HG03060 (cell line): ENCODE results near the gene CBFB.
"Not testable (repeated sequence)": the region's sequence is repeated elsewhere in the genome, so short reads cannot be mapped to it uniquely, and the experiment has no call there.

Experiments
- ATAC-seq: cut with Tn5 transposase; IDR thresholded peaks from one replicate; pipeline ENCODE4 v1.9.1; 2021; ENCODE audit warnings: low read depth, moderate number of reproducible peaks; ENCODE audit not compliant: unreplicated experiment

The CBFB gene

GRCh38 chr16:67116388-67117311 is 87.7 kb downstream of the CBFB start:
- no peak for ATAC-seq

DNA sequence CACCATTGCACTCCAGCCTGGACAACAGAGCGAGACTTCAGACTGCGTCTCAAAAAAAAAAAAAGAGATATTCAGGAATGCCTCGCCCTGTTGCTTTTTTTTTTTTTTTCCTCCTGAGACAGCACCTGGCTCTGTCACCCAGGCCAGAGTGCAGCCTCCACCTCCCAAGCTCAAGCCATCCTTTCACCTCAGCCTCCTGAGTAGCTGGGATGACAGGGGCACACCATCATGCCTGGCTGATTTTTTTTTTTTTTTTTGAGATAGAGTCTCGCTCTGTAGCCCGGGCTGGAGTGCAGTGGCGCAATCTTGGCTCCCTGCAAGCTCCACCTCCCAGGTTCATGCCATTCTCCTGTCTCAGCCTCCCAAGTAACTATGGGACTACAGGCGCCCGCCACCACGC is 88.8 kb downstream of the CBFB start:
- no peak for ATAC-seq

DNA sequence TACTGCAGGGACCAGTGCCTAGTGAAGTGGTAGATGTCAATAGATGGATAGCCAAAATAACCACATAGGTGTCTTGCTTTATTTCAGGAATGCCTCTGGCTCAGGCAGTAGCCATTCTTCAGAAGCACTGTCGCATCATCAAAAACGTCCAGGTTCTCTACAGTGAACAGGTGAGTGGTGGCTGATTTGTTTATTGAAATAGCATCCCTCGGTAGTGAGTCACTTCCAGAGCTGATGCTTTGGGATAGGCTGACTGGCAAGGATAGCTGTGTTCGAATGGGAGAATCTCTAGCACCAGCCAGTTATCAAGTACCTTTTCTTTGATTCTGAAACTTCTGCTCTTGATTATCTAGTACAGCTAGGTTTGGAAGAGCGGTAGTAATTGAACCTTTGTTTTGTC is 91.1 kb downstream of the CBFB start:
- ATAC-seq: no peak

DNA sequence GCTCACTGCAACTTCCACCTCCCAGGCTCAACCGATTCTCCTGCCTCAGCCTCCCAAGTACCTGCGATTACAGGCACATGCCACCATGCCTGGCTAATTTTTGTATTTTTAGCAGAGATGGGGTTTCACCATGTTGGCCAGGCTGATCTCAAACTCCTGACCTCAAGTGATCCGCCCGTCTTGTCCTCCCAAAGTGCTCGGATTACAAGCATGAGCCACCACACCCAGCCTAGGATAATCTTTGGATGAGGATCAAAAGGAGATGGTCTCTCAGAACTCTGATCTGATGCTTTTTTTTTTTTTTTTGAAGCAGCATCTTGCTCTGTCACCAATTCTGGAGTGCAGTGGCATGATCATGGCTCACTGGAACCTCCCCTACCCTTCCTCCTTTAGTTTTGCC is 93.8 kb downstream of the CBFB start:
- ATAC-seq: not testable (repeated sequence)

DNA sequence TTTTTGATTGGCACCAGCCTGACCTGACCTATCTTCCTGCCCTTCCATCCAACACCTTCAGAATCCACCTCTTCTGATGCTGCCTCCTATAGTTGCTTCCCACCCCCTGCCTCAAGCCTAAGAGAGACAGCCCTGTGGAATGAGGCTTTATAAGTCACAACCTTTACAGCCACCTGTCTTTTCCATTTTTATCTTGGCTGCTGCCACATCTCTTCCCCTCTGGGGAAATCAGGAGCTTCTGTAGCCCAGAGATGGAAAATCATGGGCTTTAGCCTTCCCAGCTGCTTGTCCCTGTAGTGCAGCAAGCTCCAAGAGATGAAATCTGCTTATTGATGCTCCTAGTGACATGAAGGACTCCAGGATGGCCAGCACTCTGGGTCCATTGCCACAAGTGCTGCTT is 99.5 kb downstream of the CBFB start:
- no peak for ATAC-seq

DNA sequence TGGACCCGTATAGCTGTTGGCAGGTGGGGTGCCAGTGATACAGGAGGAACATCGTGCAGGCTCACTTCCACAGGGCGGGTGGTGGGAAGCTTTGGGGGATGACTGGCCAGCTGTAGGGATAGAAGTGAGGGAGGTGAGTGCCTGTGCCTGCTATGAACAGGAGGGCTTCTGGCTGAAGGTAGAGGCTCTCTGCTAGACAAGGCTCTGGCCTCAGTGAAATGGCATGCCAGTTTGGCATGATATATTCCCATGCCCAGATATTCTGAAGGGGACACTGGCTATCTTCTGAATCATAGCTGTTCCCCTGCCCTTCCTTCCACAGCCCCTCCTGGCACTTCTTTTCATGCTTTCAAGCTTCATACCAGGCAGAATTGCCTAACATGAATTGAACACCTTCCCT is 99.9 kb downstream of the CBFB start:
- ATAC-seq: no peak

DNA sequence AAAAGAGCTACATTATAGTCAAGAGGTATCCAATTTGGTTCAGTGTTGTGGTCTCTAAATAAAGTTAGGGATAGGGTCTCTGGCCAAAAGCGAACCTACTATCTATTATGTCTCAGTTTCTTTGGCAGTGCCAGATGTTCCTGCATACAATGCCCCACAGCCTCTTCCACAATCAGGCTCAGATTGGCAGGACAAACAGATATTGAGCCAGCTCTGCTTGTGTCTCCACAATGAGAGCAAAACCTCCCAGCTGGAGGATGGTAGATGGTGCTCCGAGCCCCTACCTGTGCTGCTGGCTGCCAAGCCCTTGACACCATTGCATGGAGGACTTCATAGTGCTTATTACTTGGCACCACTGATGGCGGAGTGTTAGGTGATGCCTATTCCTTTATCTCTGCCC is 100.5 kb downstream of the CBFB start:
- ATAC-seq: no peak

DNA sequence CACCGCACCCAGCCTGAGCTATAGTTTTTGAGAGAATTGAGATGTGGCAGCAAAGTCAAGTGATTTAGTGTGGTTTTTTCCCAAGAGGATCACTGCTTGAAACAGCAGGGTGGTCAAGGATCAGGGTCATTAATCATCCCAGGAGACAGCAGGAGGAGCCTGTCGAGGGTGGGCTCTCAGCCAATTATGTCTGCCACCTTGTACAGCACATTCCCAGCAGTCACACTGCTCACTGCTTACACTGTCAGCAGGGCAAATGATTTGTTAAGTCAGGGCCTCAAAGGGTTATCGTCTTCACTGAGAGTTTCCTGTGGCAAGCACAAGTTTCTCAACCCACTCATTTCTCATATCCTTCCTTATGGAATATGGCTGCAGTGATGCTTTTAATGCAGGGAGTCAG is 108.7 kb downstream of the CBFB start:
- no peak for ATAC-seq

- no peak for ATAC-seq
Measured at GRCh38 chr16:67141391-67141790, 112.4 kb downstream of the CBFB start.

DNA sequence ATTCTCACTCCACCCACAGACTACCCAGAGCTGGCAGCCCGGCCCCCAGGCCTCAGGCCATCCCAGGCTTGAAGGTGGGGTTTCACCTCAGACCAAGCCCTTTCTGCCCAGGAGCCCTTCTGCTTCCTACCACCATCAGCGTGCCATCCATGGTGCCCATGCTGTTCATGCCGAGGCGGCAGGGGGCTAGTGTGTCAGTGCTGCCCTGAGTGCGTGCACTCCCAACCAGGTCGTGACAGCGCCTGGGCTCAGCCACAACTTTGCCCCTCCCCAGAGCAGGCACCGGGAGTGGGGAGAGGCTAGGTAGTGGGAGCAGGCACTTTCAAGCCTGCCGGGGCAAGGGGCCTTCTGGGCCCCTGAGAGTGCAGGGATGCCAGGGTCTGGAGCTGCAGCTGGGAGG is 113.4 kb downstream of the CBFB start:
- no peak for ATAC-seq

DNA sequence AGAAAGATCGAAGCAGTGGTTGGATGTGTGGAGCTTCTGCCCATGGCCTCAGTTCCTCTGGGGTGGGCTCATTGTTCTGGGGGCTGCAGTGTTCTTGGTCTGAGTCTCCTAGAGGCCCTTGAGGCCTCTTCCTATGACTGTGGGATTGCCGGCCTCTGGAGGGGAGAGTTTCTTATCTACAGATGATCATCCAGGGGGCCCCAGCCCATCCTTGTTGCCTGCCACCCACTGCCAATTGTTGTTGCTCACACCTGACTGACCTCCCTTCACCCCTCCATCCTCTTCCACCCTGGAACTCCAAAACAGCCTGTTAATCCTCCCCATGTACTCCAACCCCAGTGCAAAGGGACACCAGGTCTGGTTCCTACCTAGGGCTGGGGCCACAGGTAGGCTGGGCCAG is 116.0 kb downstream of the CBFB start:
- no peak for ATAC-seq

- ATAC-seq: no peak
Measured at GRCh38 chr16:67145746-67146145, 116.8 kb downstream of the CBFB start.

DNA sequence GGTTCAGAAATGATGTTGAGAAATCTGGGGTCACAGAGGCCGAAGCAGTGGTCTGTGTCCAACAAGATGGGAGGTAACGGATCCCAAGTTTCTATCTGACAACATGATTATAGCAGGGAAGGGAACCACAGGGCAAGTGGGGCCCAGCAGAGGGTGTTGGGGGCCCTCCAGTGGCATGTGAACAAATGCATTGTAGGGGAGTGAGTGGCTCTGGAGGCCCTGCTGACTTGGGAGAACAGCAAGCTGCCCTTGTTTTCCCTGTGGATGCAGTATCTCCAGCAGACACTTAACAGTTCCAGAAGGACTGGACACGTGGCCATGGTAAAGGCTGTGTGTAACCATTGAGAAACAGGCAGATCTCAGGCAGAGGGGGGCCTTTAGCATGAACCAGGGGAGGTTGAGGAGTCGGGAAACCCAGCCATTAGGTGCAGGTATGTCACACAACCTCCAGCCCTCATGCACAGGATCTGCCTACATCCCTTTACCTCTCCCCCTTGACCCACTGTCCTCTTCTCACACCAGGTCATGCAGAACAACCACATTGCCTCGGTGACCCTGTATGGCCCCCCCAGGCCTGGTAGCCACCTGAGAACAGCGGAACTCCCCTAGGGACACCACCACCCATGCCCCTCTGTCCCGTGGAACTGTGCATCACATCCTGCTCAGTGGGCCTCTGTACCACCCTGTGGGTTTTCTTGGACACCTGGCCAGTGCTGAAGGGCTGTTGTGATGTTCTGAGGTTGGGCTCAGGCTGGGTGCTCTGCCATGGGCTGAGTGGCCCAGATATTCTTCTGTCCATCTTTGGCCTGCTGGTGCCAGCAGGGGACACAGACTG is 117.8 kb downstream of the CBFB start:
- ATAC-seq: no peak

DNA sequence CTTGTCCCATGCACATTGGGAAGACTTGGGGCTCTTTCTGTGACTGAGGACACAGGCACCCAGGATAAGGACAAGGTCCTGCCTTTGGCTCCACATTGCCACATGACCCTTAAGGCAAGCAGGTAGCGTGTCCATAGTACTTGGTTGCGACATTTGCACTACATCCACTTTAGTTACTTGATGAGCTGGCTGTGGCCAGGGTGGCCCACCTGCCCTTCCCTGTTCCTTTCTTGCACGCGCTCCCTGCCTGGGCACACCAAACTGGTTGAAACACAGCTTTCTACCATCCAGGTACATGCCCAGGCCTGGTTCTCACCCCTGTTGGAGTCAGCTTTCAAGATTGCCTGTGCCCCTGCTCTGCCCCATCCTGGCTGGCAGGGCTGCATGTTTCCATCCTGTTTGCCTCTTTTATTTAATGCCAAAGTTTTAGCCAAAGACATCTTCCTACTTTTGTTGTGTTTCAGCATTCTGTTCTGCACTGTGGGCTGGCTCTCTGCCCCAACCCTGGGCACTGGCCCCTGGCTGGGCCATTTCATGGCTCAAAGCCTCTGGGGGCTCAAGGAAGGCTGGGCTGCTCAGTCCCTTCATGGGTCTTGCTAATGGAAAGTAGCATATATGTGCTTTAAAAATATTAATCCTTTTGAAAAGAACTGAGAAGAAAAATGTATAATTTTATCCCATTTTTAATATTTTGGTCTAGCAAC is 118.6 kb downstream of the CBFB start:
- ATAC-seq: no peak

DNA sequence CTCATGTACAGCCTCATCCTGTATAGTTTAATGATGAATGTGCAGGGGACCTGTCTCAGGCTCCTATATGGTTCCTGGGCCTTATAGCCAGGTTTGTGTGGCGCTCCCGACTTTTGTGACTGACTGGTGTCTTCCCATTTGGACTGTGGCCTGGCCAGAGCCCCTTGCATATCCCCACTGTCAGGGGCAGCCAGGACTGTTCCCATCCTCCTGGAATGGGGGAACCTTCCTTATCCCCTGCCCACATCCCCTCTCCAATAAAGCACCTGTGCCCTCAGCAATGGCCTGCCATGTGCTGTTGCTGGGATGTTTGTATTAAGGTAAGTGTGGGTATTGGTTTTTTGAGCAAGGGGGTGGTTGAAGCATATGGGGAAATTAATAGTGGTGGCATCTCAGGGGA is 119.3 kb downstream of the CBFB start:
- no peak for ATAC-seq

GRCh38 chr16:67148656-67149275 is 119.8 kb downstream of the CBFB start:
- ATAC-seq: no peak

GRCh38 chr16:67149276-67150046 is 120.5 kb downstream of the CBFB start:
- no peak for ATAC-seq

- no peak for ATAC-seq
Measured at GRCh38 chr16:67150047-67150832, 121.3 kb downstream of the CBFB start.
